ENCODE measurements around the gene TPH2. TPM values are rescaled to one million over a fixed set of nuclear protein-coding genes. Genes with fewer than 3 reads are reported as not detected.

TPH2 gene
- total and polyA plus RNA-seq, 2 of the 4 experiments (the other 2 are of a cell fraction): not detected

- POLR2A ChIA-PET (ENCODE audit: unreplicated experiment): no interaction called here
- BruUV-seq (replicated peaks): no TSS peak
- Histone ChIP-seq H3K4ac (ENCODE audit: low read depth, low read length) (no peak overlapping the region), H3K56ac (ENCODE audit: extremely low read depth, insufficient read depth, low read length) (no peak overlapping the region), H3K36me3 (ENCODE audit: control insufficient read depth, insufficient read depth, low read length) (no peaks in the 10 kb centered on the region), H2BK120ac (ENCODE audit: low read depth, low read length) (no peak overlapping the region), H3K14ac (replicated peaks; ENCODE audit: low read depth, low read length) (no peak overlapping the region), H4K20me1 (ENCODE audit: insufficient read depth, low read length) (no peaks in the 10 kb centered on the region), H3K18ac (ENCODE audit: low read depth, low read length) (no peak overlapping the region), H4K5ac (ENCODE audit: low read depth, low read length) (no peak overlapping the region), H2BK20ac (ENCODE audit: low read depth, low read length) (no peak overlapping the region), H3K27ac (ENCODE audit: insufficient read depth, low read length) (no peak overlapping the region), H3K4me2 (ENCODE audit: low read depth, low read length) (no peak overlapping the region), H3K9ac (ENCODE audit: low read depth, low read length) (no peak overlapping the region), H3K23ac (ENCODE audit: low read depth, low read length) (no peak overlapping the region), H3K4me1 (ENCODE audit: control insufficient read depth, insufficient read depth, low read length) (no peaks in the 10 kb centered on the region), H4K8ac (ENCODE audit: low read depth in 2 of 2, low read length in 2 of 2) (no peak overlapping the region), H4K91ac (ENCODE audit: insufficient read depth, low read depth, low read length) (no peak overlapping the region), H2AFZ (replicated peaks; ENCODE audit: low read length, poor library complexity) (no peak overlapping the region), H2BK15ac (ENCODE audit: low read depth, low read length) (no peak overlapping the region), H3K9me3 (ENCODE audit: control insufficient read depth, insufficient read depth, low read length) (no peaks in the 10 kb centered on the region), H2AK9ac (replicated peaks; ENCODE audit: low read depth, low read length, poor library complexity) (no peak overlapping the region), H3K4me3 (ENCODE audit: insufficient read depth, low read depth, low read length) (no peak overlapping the region), H3K27me3 (ENCODE audit: control insufficient read depth, insufficient read depth, low read length) (no peaks in the 10 kb centered on the region), H2AK5ac (ENCODE audit: low read depth, low read length) (no peak overlapping the region), H3K79me1 (ENCODE audit: low read depth in 1 of 2, low read length in 2 of 2) (no peaks in the 10 kb centered on the region), H2BK5ac (ENCODE audit: low read depth, low read length, poor library complexity, severe bottlenecking) (no peak overlapping the region), H3K9me1 (ENCODE audit: insufficient read depth, low read length) (no peaks in the 10 kb centered on the region)
- dilution Hi-C loops (cut with HindIII; ENCODE audit: low sequenced_read_pairs, unreplicated experiment): no loop called here
- TF ChIP-seq CHD1 (IDR thresholded peaks at IDR 0.05; ENCODE audit: low read depth, low read length) (no peak), POLR2A (IDR thresholded peaks at IDR 0.05; ENCODE audit: low read depth, low read length) (no peak), MXI1 (IDR thresholded peaks at IDR 0.05; ENCODE audit: borderline replicate concordance, low read depth, low read length) (no peak), BHLHE40 (IDR thresholded peaks at IDR 0.05; ENCODE audit: low read depth, low read length) (no peak), RCOR1 (IDR thresholded peaks at IDR 0.05; ENCODE audit: insufficient replicate concordance, low read length) (no peak), NFE2L2 (IDR thresholded peaks at IDR 0.05; ENCODE audit: low read depth, low read length) (no peak)
- no peak for ATAC-seq (ENCODE audit: low read depth)
- in situ Hi-C loops (cut with MboI; ENCODE audit: low sequenced_read_pairs): no loop called here
- DNase-seq: no peak
- CTCF ChIA-PET: interaction anchor here (1.0 kb wide), 1 partner anchor 162 kb away, joined by 3 read pairs; no protein-coding TSS in a partner anchor
- intact Hi-C loops (cut with micrococcal nuclease): no loop called here
- no CpG with 5 or more reads among the region's 4 CpGs for WGBS, 2 experiments (ENCODE audit: extremely low coverage in 2 of 2, insufficient read length in 1 of 2)
These were observed 4.1 kb downstream of the TPH2 start for GRCh38 chr12:71942703-71943102.
